Tibial nerve (tissue), 4 donors: ENCODE results near the gene CCNE1.

Source experiments
- EP300 ChIP-seq, 2 donors: sonication (generic); formaldehyde crosslinking; IDR thresholded peaks; one replicate each; pipeline ENCODE4 v1.6.1; 2017; ENCODE audit warnings: antibody characterized with exemption in 2 of 2, mild to moderate bottlenecking in 1 of 2
- TF ChIP-seq, protein P1 (sequence below), 5 experiments: fragments of 200-600 bp in 3 of 5; fragments of 450-650 bp in 2 of 5; sonication (generic) in 3 of 5; IDR thresholded peaks; one replicate each; pipeline ENCODE4 v1.5.1; 2016 to 2019; ENCODE audit warnings: antibody characterized with exemption in 5 of 5, mild to moderate bottlenecking in 3 of 5, moderate library complexity in 2 of 5

DNA sequence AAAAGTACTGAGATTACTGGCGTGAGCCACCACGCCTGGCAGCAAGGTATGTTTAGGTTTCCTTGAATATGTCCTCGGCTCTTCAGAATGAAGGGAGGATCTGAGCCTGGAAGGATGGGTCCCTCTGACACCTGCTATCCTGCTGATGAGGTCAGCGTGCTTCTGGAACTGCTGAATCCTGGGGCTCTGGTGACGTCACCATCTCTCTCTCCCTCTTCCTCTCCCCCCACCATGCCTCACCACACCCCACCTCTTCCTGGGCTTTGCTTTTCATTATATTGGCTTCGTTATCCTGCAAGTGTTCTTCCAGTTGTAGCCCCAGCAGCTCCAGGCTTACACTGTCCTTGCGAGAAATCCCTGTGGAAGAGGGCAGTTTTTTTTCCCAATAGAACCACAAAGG is 49.8 kb downstream of the CCNE1 start:
- TF ChIP-seq, protein P1, sequence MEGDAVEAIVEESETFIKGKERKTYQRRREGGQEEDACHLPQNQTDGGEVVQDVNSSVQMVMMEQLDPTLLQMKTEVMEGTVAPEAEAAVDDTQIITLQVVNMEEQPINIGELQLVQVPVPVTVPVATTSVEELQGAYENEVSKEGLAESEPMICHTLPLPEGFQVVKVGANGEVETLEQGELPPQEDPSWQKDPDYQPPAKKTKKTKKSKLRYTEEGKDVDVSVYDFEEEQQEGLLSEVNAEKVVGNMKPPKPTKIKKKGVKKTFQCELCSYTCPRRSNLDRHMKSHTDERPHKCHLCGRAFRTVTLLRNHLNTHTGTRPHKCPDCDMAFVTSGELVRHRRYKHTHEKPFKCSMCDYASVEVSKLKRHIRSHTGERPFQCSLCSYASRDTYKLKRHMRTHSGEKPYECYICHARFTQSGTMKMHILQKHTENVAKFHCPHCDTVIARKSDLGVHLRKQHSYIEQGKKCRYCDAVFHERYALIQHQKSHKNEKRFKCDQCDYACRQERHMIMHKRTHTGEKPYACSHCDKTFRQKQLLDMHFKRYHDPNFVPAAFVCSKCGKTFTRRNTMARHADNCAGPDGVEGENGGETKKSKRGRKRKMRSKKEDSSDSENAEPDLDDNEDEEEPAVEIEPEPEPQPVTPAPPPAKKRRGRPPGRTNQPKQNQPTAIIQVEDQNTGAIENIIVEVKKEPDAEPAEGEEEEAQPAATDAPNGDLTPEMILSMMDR (IDR thresholded peaks at IDR 0.05), result no peak
- no peak for TF ChIP-seq EP300 (IDR thresholded peaks at IDR 0.05)
